ENCODE data around the gene BUB3.

DNA sequence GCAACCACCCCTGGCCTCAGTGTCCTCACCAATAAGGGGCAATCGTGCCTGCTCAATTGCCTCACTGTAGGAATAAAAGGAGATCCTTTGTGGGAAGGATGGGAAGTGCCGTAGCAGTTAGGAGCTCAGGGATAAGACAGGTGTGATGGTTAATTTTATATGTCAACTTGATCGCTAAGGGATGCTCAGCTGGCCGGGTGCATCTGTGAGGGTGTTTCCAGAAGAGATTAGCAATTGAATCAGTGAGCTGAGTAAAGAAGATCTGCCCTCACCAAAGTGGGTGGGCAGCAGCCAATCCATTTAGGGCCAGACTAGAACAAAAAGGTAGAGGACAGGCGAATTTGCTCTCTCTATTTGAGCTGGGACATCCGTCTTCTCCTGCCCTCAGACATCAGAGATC lies 46.3 kb downstream of the BUB3 start:
- TF ChIP-seq, protein P1, sequence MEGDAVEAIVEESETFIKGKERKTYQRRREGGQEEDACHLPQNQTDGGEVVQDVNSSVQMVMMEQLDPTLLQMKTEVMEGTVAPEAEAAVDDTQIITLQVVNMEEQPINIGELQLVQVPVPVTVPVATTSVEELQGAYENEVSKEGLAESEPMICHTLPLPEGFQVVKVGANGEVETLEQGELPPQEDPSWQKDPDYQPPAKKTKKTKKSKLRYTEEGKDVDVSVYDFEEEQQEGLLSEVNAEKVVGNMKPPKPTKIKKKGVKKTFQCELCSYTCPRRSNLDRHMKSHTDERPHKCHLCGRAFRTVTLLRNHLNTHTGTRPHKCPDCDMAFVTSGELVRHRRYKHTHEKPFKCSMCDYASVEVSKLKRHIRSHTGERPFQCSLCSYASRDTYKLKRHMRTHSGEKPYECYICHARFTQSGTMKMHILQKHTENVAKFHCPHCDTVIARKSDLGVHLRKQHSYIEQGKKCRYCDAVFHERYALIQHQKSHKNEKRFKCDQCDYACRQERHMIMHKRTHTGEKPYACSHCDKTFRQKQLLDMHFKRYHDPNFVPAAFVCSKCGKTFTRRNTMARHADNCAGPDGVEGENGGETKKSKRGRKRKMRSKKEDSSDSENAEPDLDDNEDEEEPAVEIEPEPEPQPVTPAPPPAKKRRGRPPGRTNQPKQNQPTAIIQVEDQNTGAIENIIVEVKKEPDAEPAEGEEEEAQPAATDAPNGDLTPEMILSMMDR (IDR thresholded peaks at IDR 0.05; ENCODE audit: low read length), result no peak
- no peak for TF ChIP-seq EZH2 (IDR thresholded peaks at IDR 0.05; ENCODE audit: borderline replicate concordance, low read length)
